Osteocyte (in vitro differentiated cells): Measurements from ENCODE around the gene CALML4. TPM values are rescaled to one million over a fixed set of nuclear protein-coding genes. Genes with fewer than 3 reads are reported as not detected.

Experiments
- DNase-seq: peaks from one replicate; pipeline ENCODE4 v3.0.0; 2021; ENCODE audit warnings: mixed read lengths; ENCODE audit not compliant: unreplicated experiment; ENCODE audit errors: extremely low spot score
- H3K27ac Mint-ChIP-seq: one replicate; pipeline ENCODE4 v1.8.0; 2021; ENCODE audit warnings: mild to moderate bottlenecking, mixed read lengths; ENCODE audit not compliant: unreplicated experiment
- H3K27me3 Mint-ChIP-seq: one replicate; pipeline ENCODE4 v1.8.0; 2021; ENCODE audit warnings: mixed read lengths; ENCODE audit not compliant: unreplicated experiment
- H3K36me3 Mint-ChIP-seq: one replicate; pipeline ENCODE4 v1.8.0; 2021; ENCODE audit warnings: mixed read lengths; ENCODE audit not compliant: unreplicated experiment
- H3K4me1 Mint-ChIP-seq: one replicate; pipeline ENCODE4 v1.8.0; 2021; ENCODE audit warnings: mixed read lengths; ENCODE audit not compliant: unreplicated experiment
- H3K4me3 Mint-ChIP-seq: one replicate; pipeline ENCODE4 v1.8.0; 2021; ENCODE audit warnings: mild to moderate bottlenecking, moderate library complexity, mixed read lengths; ENCODE audit not compliant: unreplicated experiment
- H3K9me3 Mint-ChIP-seq: one replicate; pipeline ENCODE4 v1.8.0; 2021; ENCODE audit warnings: mixed read lengths; ENCODE audit not compliant: unreplicated experiment
- total RNA-seq: library from RNA; stranded (reverse); gene quantifications from 2 replicates; pipeline ENCODE4 v1.2.1, GENCODE V29; 2021
- TF ChIP-seq, protein P1 (sequence below): fragments of 200-600 bp; sonication (generic); IDR thresholded peaks from 2 replicates; pipeline ENCODE4 v1.5.0; 2021; ENCODE audit warnings: antibody characterized with exemption, mild to moderate bottlenecking, moderate library complexity

CALML4 gene
- total RNA-seq, 1 donor from 2014 or later, result 2.0 TPM

DNA sequence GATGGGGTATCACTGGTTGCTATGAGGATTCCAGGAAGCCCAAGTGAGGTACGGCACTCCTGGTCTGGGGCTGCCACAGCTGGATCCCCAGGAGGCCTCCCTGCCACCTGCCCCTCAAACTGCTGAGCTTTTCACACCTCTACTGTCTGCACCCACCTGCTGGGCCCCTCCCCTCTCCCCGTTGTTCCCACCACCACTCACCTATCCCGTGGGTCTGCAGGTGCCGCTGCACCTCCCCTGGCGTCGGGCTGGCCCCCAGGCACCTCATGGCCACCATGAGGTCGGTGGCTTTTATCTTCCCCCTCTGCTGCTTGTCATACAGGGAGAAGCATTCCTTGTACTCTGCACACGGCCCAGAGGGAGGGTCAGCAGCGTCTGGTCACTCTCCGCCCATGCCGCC, 5.8 kb downstream of the CALML4 start:
- no peaks in the 10 kb centered on the region for H3K9me3 Mint-ChIP-seq
- TF ChIP-seq, protein P1, sequence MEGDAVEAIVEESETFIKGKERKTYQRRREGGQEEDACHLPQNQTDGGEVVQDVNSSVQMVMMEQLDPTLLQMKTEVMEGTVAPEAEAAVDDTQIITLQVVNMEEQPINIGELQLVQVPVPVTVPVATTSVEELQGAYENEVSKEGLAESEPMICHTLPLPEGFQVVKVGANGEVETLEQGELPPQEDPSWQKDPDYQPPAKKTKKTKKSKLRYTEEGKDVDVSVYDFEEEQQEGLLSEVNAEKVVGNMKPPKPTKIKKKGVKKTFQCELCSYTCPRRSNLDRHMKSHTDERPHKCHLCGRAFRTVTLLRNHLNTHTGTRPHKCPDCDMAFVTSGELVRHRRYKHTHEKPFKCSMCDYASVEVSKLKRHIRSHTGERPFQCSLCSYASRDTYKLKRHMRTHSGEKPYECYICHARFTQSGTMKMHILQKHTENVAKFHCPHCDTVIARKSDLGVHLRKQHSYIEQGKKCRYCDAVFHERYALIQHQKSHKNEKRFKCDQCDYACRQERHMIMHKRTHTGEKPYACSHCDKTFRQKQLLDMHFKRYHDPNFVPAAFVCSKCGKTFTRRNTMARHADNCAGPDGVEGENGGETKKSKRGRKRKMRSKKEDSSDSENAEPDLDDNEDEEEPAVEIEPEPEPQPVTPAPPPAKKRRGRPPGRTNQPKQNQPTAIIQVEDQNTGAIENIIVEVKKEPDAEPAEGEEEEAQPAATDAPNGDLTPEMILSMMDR, result no peak
- peaks cover 17% of the 10 kb centered on the region for H3K4me1 Mint-ChIP-seq
- no peak overlapping the region for H3K27ac Mint-ChIP-seq
- DNase-seq, result no peak
- peaks cover 12% of the 10 kb centered on the region for H3K36me3 Mint-ChIP-seq
- no peaks in the 10 kb centered on the region for H3K27me3 Mint-ChIP-seq
- H3K4me3 Mint-ChIP-seq, result no peak overlapping the region

DNA sequence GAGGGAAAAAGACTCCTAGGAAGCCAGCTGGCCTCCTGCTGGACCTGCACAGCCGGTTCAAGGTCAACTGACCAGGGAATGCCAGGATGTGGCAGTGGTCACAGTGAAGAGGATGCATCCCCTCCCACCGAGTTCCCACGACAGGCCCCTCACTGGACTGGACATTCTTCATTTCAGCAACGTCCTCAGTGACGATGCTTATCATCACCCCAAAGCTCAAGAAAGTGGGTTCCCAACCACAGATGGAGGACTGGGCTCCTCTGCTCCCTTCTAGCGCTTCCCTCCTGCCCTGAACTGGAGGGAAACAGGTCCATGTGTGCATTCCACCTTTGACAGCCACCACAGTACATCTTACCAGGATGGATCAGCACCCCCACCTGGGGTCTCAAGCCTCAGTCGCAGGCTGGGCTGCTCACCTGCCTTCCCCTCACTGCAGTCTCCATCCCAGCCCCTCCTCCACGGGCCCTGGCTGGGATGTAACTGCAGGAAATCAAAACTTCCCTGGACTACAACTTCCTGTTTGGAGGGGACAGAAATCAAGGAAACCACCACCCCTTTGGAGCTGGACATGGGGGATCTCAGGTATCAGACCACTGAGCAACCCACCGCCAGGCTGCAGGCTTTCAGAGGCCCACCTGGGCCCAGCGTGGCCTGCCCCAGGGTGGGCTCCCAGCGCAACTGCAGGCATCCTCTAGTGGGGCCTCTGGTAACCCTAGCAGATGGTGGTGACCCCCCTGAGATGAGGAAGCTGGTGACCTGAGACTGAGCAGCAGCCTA, 7.3 kb downstream of the CALML4 start:
- H3K36me3 Mint-ChIP-seq, result peaks cover 22% of the 10 kb centered on the region
- no peak overlapping the region for H3K4me3 Mint-ChIP-seq
- peaks cover 17% of the 10 kb centered on the region for H3K4me1 Mint-ChIP-seq
- no peak overlapping the region for H3K27ac Mint-ChIP-seq
- H3K9me3 Mint-ChIP-seq, result no peaks in the 10 kb centered on the region
- TF ChIP-seq, protein P1, result no peak
- no peak for DNase-seq
- H3K27me3 Mint-ChIP-seq, result no peaks in the 10 kb centered on the region

DNA sequence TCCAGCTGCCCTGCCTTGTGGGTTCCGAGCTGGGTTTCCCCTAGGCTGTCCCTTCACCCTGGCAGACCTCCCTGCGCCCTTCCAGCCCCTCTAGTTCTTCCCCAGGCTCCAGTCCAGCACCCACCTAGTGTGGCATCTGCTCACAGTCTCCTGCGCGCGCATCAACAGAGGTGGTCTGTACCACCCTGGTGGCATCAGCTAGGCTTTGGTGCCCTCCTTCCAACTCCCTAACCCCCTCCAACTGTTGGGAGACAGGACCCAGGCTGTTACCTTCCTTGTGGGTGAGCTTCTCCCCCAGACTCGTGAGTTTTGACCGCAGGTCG, 8.0 kb downstream of the CALML4 start:
- DNase-seq, result no peak
- no peaks in the 10 kb centered on the region for H3K27me3 Mint-ChIP-seq
- peaks cover 22% of the 10 kb centered on the region for H3K36me3 Mint-ChIP-seq
- TF ChIP-seq, protein P1, result no peak
- peaks cover 15% of the 10 kb centered on the region for H3K4me1 Mint-ChIP-seq
- no peak overlapping the region for H3K27ac Mint-ChIP-seq
- H3K4me3 Mint-ChIP-seq, result no peak overlapping the region
- no peaks in the 10 kb centered on the region for H3K9me3 Mint-ChIP-seq

DNA sequence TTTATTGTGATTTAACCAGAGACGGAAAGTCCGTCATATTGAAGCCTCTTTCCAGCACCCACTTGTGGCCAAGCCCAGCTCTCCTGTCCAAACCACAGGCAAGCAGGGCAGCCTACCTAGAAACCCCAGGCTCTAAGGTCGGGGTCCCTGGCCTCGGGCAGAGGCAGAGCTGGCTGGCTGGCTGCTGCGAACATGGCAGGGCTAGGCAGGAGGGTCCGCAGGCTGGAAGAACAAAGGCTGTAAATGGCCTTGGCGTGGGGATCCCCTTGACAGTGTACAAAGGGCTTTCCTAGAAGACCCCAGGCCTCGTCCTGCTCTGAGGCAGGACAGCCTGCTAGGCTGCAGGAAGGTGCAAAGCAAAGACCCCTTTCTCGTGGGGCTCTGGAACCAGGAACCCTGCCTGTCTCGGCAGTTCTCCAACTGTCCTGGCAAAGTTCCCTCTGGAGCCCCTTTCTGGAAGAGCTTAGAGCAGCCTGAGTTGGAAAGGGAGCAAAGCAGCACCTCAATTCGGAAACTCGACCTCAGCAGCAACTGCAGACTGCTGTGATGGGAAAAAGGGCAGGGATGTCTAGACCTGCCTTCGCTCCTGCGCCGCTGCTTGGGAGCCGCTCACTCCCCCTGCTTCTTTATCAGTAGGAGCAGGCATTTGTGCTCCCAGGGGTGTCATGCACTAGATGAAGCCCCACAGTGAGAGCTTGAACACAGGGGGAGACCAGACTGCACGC, 8.5 kb downstream of the CALML4 start:
- H3K27ac Mint-ChIP-seq, result no peak overlapping the region
- peaks cover 10% of the 10 kb centered on the region for H3K4me1 Mint-ChIP-seq
- peaks cover 24% of the 10 kb centered on the region for H3K36me3 Mint-ChIP-seq
- TF ChIP-seq, protein P1, result no peak
- H3K4me3 Mint-ChIP-seq, result no peak overlapping the region
- H3K9me3 Mint-ChIP-seq, result no peaks in the 10 kb centered on the region
- no peaks in the 10 kb centered on the region for H3K27me3 Mint-ChIP-seq
- no peak for DNase-seq

- H3K9me3 Mint-ChIP-seq, result no peaks in the 10 kb centered on the region
Observed at GRCh38 chr15:68195336-68196112, 9.6 kb downstream of the CALML4 start.

More at GRCh38 chr15:68195336-68196112, 9.6 kb downstream of the CALML4 start:
- TF ChIP-seq, protein P1, result no peak
- Mint-ChIP-seq H3K27me3 (no peaks in the 10 kb centered on the region), H3K4me1 (peaks cover 7% of the 10 kb centered on the region), H3K27ac (no peak overlapping the region), H3K4me3 (no peak overlapping the region), H3K36me3 (peaks cover 24% of the 10 kb centered on the region)
- no peak for DNase-seq
